Upper lobe of left lung (tissue), 6 donors: ENCODE measurements around the gene CORO7. TPM values are rescaled to one million over a fixed set of nuclear protein-coding genes. Genes with fewer than 3 reads are reported as not detected.

Source experiments
- ATAC-seq, 2 donors: fragments of 200-7000 bp; cut with Tn5 transposase; one replicate each; pipeline ENCODE4 v1.9.1; 2022; ENCODE audit warnings: mild to moderate bottlenecking in 2 of 2, moderate library complexity in 2 of 2; ENCODE audit not compliant: low FRiP score in 2 of 2
- DNase-seq, 2 donors: peaks; one replicate each; pipeline ENCODE4 v3.0.0-alpha.2; 2019 to 2020
- H3K27ac ChIP-seq, 4 donors: fragments of 200-600 bp; sonication (generic); one replicate each; pipeline ENCODE4 v1.5.1; 2016 to 2019
- H3K27me3 ChIP-seq, 4 donors: fragments of 200-600 bp; sonication (generic); one replicate each; pipeline ENCODE4 v1.5.1; 2017 to 2019
- H3K36me3 ChIP-seq, 4 donors: fragments of 200-600 bp; sonication (generic); one replicate each; pipeline ENCODE4 v1.5.1; 2016 to 2019
- H3K4me1 ChIP-seq, 4 donors: fragments of 200-600 bp; sonication (generic); one replicate each; pipeline ENCODE4 v1.5.1; 2018 to 2019
- H3K4me3 ChIP-seq, 4 donors: fragments of 200-600 bp; sonication (generic); one replicate each; pipeline ENCODE4 v1.5.1; 2017 to 2019; ENCODE audit warnings: mild to moderate bottlenecking in 2 of 4, moderate library complexity in 1 of 4
- H3K9me3 ChIP-seq, 4 donors: fragments of 200-600 bp; sonication (generic); one replicate each; pipeline ENCODE4 v1.5.1; 2018 to 2019
- CTCF ChIP-seq, 6 experiments: fragments of 450-650 bp in 4 of 6; fragments of 200-600 bp in 2 of 6; sonication (generic) in 2 of 6; IDR thresholded peaks; one replicate each; pipeline ENCODE4 v1.5.1; 2016 to 2019; ENCODE audit warnings: antibody characterized with exemption in 6 of 6
- EP300 ChIP-seq, 4 donors: sonication (generic); formaldehyde crosslinking; IDR thresholded peaks; one replicate each; pipeline ENCODE4 v1.5.1; 2017; ENCODE audit warnings: antibody characterized with exemption in 4 of 4, control low read depth in 2 of 4
- POLR2A ChIP-seq, 4 donors: fragments of 450-650 bp; IDR thresholded peaks; one replicate each; pipeline ENCODE4 v1.5.1; 2016 to 2017; ENCODE audit warnings: antibody characterized with exemption in 4 of 4, mild to moderate bottlenecking in 2 of 4
- POLR2AphosphoS5 ChIP-seq, 2 donors: sonication (generic); formaldehyde crosslinking; IDR thresholded peaks; one replicate each; pipeline ENCODE4 v1.5.1; 2017; ENCODE audit warnings: antibody characterized with exemption in 2 of 2
- WGBS, 2 donors: methylation state at CpG; one replicate each; pipeline ENCODE4 v1.1.5; 2017 to 2018; 5-methylcytosine and 5-hydroxymethylcytosine counted together
- total RNA-seq, 6 donors: library from RNA; depleted of rRNA in 4 of 6; stranded (reverse); fragments of >200 nt in 4 of 6; gene quantifications; one replicate each; pipeline versions ENCODE4 v1.1.0 to v1.2.1, GENCODE V29; 2016 to 2021
- donor health status: DM: no; HTN: no; CAD: no; lungs with moderate emphysema.
- donor health status: DM: no; HTN: yes; CAD: no; lungs with severe emphysema.

Gene CORO7
- total RNA-seq, 6 donors from 2014 or later, result 42.9 to 235 (median 69.0) TPM

- H3K27ac ChIP-seq, result peak overlapping the region in 3 of 4 donors; percentile 2 to 61 (median 40)
- H3K4me1 ChIP-seq, result peaks cover 18 to 31% (median 23%) of the 10 kb centered on the region in 4 donors
- peaks cover 15 to 83% (median 62%) of the 10 kb centered on the region in 4 donors for H3K36me3 ChIP-seq
- no peaks in the 10 kb centered on the region for H3K9me3 ChIP-seq
- ATAC-seq, result peak in 1 of 2 donors; percentile 49
- H3K4me3 ChIP-seq, result no peak overlapping the region
- DNase-seq, result peak in 1 of 2 donors; percentile 81
- TF ChIP-seq CTCF (IDR thresholded peaks at IDR 0.05), result no peak
- no peak for TF ChIP-seq POLR2AphosphoS5 (IDR thresholded peaks at IDR 0.05)
- no peak for TF ChIP-seq EP300 (IDR thresholded peaks at IDR 0.05)
- TF ChIP-seq POLR2A (IDR thresholded peaks at IDR 0.05), result no peak
- no peaks in the 10 kb centered on the region for H3K27me3 ChIP-seq
- 44 to 59% methylated on average over 3 to 13 of the region's 20 CpGs for WGBS, 2 donors
These were observed 31.9 kb downstream of the CORO7 start for GRCh38 chr16:4384509-4384942.

- DNase-seq (peak in 1 of 2 donors; percentile 64), ATAC-seq (no peak)
- Histone ChIP-seq H3K36me3 (peaks cover 15 to 82% (median 62%) of the 10 kb centered on the region in 4 donors), H3K4me3 (no peak overlapping the region), H3K27ac (peak overlapping the region in 3 of 4 donors; percentile 2 to 61 (median 40)), H3K9me3 (no peaks in the 10 kb centered on the region), H3K4me1 (peaks cover 13 to 28% (median 23%) of the 10 kb centered on the region in 4 donors), H3K27me3 (no peaks in the 10 kb centered on the region)
- TF ChIP-seq CTCF (IDR thresholded peaks at IDR 0.05) (no peak), POLR2AphosphoS5 (IDR thresholded peaks at IDR 0.05) (no peak), EP300 (IDR thresholded peaks at IDR 0.05) (no peak), POLR2A (IDR thresholded peaks at IDR 0.05) (no peak)
- WGBS, 2 donors, result 83 to 90% methylated on average over 1 to 12 of the region's 12 CpGs
These were observed 32.6 kb downstream of the CORO7 start for GRCh38 chr16:4383591-4384444.

- Histone ChIP-seq H3K4me1 (peaks cover 17 to 31% (median 26%) of the 10 kb centered on the region in 4 donors), H3K27me3 (no peaks in the 10 kb centered on the region), H3K9me3 (no peaks in the 10 kb centered on the region), H3K4me3 (no peak overlapping the region), H3K27ac (peak overlapping the region in 3 of 4 donors; percentile 3 to 57 (median 25)), H3K36me3 (peaks cover 15 to 80% (median 60%) of the 10 kb centered on the region in 4 donors)
- ATAC-seq (no peak), DNase-seq (peak in 1 of 2 donors; percentile 60)
- TF ChIP-seq POLR2A (IDR thresholded peaks at IDR 0.05) (no peak), EP300 (IDR thresholded peaks at IDR 0.05) (no peak), POLR2AphosphoS5 (IDR thresholded peaks at IDR 0.05) (no peak), CTCF (IDR thresholded peaks at IDR 0.05) (no peak)
- WGBS, 2 donors, result 86 to 92% methylated on average over 10 to 21 of the region's 21 CpGs
These were observed 33.5 kb downstream of the CORO7 start for GRCh38 chr16:4382795-4383357.

GRCh38 chr16:4381935-4382794, 34.2 kb downstream of the CORO7 start:
- no peaks in the 10 kb centered on the region for H3K27me3 ChIP-seq
- TF ChIP-seq EP300 (IDR thresholded peaks at IDR 0.05) (no peak), POLR2AphosphoS5 (IDR thresholded peaks at IDR 0.05) (no peak), POLR2A (IDR thresholded peaks at IDR 0.05) (no peak), CTCF (IDR thresholded peaks at IDR 0.05) (no peak)
- H3K9me3 ChIP-seq, result no peaks in the 10 kb centered on the region
- WGBS, 2 donors, result 94 to 97% methylated on average over 9 to 44 of the region's 55 CpGs
- H3K27ac ChIP-seq, result peak overlapping the region in 3 of 4 donors; percentile 3 to 57 (median 25)
- peaks cover 24 to 38% (median 32%) of the 10 kb centered on the region in 4 donors for H3K4me1 ChIP-seq
- ATAC-seq, result no peak
- no peak overlapping the region for H3K4me3 ChIP-seq
- peak in 1 of 2 donors; percentile 81 for DNase-seq
- peaks cover 15 to 80% (median 55%) of the 10 kb centered on the region in 4 donors for H3K36me3 ChIP-seq
